ENCODE data around the gene SH2D7.

- no peak for TF ChIP-seq CTCF (conservative IDR thresholded peaks at IDR 0.05; ENCODE audit: low read depth, low read length)
- no peak for TF ChIP-seq EZH2 (IDR thresholded peaks at IDR 0.05; ENCODE audit: borderline replicate concordance, low read depth, low read length, poor library complexity, severe bottlenecking)
These were observed 40.8 kb upstream of the SH2D7 start for GRCh38 chr15:78051596-78051995.
